ENCODE data around the gene CAMK1D. TPM values are rescaled to one million over a fixed set of nuclear protein-coding genes. Genes with fewer than 3 reads are reported as not detected.

The CAMK1D gene
- total and polyA plus RNA-seq, 8 donors, result 1.4 to 26.9 (median 3.9) TPM

- Histone ChIP-seq H3K4me3 (no peak overlapping the region), H3K9me3 (no peaks in the 10 kb centered on the region), H3K27me3 (no peaks in the 10 kb centered on the region), H3K36me3 (no peaks in the 10 kb centered on the region), H3K27ac (no peak overlapping the region), H3K4me1 (no peaks in the 10 kb centered on the region)
- DNase-seq, result no peak
- 92 to 100% (median 97%) methylated on average over 2 of the region's 2 CpGs for WGBS, 5 donors
- intact Hi-C loops (cut with DNase I; ENCODE audit: low total_unique reads), result no loop called here
- no peak for TF ChIP-seq EP300 (IDR thresholded peaks at IDR 0.05)
- no peak for TF ChIP-seq POLR2A (IDR thresholded peaks at IDR 0.05)
- no peak for TF ChIP-seq CTCF (IDR thresholded peaks at IDR 0.05)
- no peak for TF ChIP-seq POLR2AphosphoS5 (IDR thresholded peaks at IDR 0.05)
Measured at GRCh38 chr10:12595936-12596576, 246.7 kb downstream of the CAMK1D start.

GRCh38 chr10:12597176-12597575 lies 247.8 kb downstream of the CAMK1D start:
- H3K27me3 ChIP-seq, result no peaks in the 10 kb centered on the region
- TF ChIP-seq POLR2AphosphoS5 (IDR thresholded peaks at IDR 0.05) (no peak), CTCF (IDR thresholded peaks at IDR 0.05) (no peak), POLR2A (IDR thresholded peaks at IDR 0.05) (no peak), EP300 (IDR thresholded peaks at IDR 0.05) (no peak)
- WGBS, 5 donors, result 71 to 93% (median 89%) methylated on average over 6 of the region's 6 CpGs
- DNase-seq, result no peak
- H3K27ac ChIP-seq, result no peak overlapping the region
- no peak overlapping the region for H3K4me3 ChIP-seq
- intact Hi-C loops (cut with DNase I; ENCODE audit: low total_unique reads), result no loop called here
- no peaks in the 10 kb centered on the region for H3K4me1 ChIP-seq
- H3K9me3 ChIP-seq, result no peaks in the 10 kb centered on the region
- H3K36me3 ChIP-seq, result no peaks in the 10 kb centered on the region

- Histone ChIP-seq H3K4me3 (no peak overlapping the region), H3K36me3 (no peaks in the 10 kb centered on the region), H3K27ac (no peak overlapping the region), H3K27me3 (no peaks in the 10 kb centered on the region), H3K9me3 (no peaks in the 10 kb centered on the region), H3K4me1 (peaks cover 0 to 5% (median 0%) of the 10 kb centered on the region in 4 donors)
- WGBS, 5 donors, result 69 to 77% (median 75%) methylated on average over 15 of the region's 15 CpGs
- intact Hi-C loops (cut with DNase I; ENCODE audit: low total_unique reads), result no loop called here
- no peak for TF ChIP-seq POLR2AphosphoS5 (IDR thresholded peaks at IDR 0.05)
- DNase-seq, result no peak
Measured at GRCh38 chr10:12597788-12598765, 248.7 kb downstream of the CAMK1D start.

- Histone ChIP-seq H3K9me3 (no peaks in the 10 kb centered on the region), H3K4me3 (no peak overlapping the region), H3K4me1 (peaks cover 4 to 10% (median 5%) of the 10 kb centered on the region in 4 donors), H3K27me3 (no peaks in the 10 kb centered on the region), H3K27ac (no peak overlapping the region), H3K36me3 (no peaks in the 10 kb centered on the region)
- 60 to 73% (median 69%) methylated on average over 4 of the region's 4 CpGs for WGBS, 5 donors
- intact Hi-C loops (cut with DNase I; ENCODE audit: low total_unique reads), result no loop called here
- TF ChIP-seq EP300 (IDR thresholded peaks at IDR 0.05) (no peak), POLR2A (IDR thresholded peaks at IDR 0.05) (no peak), POLR2AphosphoS5 (IDR thresholded peaks at IDR 0.05) (no peak), CTCF (IDR thresholded peaks at IDR 0.05) (no peak)
- DNase-seq, result no peak
Measured at GRCh38 chr10:12600652-12601051, 251.3 kb downstream of the CAMK1D start.

All from stomach (tissue), 9 donors.